Fibroblast of the aortic adventitia (primary cell): Measurements from ENCODE around the gene RASGRF2. TPM values are rescaled to one million over a fixed set of nuclear protein-coding genes. Genes with fewer than 3 reads are reported as not detected.
A peak's percentile ranks its signal among the peaks of the same experiment; 100 is the strongest.
"Not testable (repeated sequence)": the region's sequence is repeated elsewhere in the genome, so short reads cannot be mapped to it uniquely, and the experiment has no call there.

Source experiments
- DNase-seq: peaks from one replicate; pipeline ENCODE4 v3.0.0-alpha.2; 2010; ENCODE audit warnings: low read depth
- H3K4me3 ChIP-seq: 2 replicates; pipeline ENCODE4 v1.5.1; 2011; ENCODE audit warnings: low read depth, mild to moderate bottlenecking, control low read depth, low read length, moderate library complexity
- CTCF ChIP-seq: IDR thresholded peaks from 2 replicates; pipeline ENCODE4 v1.5.1; 2011; ENCODE audit warnings: mild to moderate bottlenecking, low read length, control low read depth, inconsistent platforms; ENCODE audit not compliant: insufficient read depth
- total RNA-seq: library from RNA; depleted of rRNA; stranded (reverse); fragments of >200 nt; gene quantifications from 2 replicates; pipeline ENCODE4 v1.2.3, GENCODE V29; 2012; ENCODE audit warnings: low replicate concordance

RASGRF2 gene
- total RNA-seq, 1 donor = 3.3 TPM

- TF ChIP-seq CTCF = no peak
- DNase-seq = no peak
- no peak overlapping the region for H3K4me3 ChIP-seq
These were observed 161.9 kb downstream of the RASGRF2 start for GRCh38 chr5:81121836-81122630.

- DNase-seq, H3K4me3 ChIP-seq: not testable (repeated sequence)
These were observed 164.5 kb downstream of the RASGRF2 start for GRCh38 chr5:81124689-81125088.

GRCh38 chr5:81125959-81126358, 165.8 kb downstream of the RASGRF2 start:
- no peak overlapping the region for H3K4me3 ChIP-seq
- peak; percentile 19 for DNase-seq

GRCh38 chr5:81128416-81128815, 168.3 kb downstream of the RASGRF2 start:
- no peak for DNase-seq
- TF ChIP-seq CTCF = no peak
- H3K4me3 ChIP-seq = no peak overlapping the region

More at GRCh38 chr5:81125959-81126358, 165.8 kb downstream of the RASGRF2 start:
- no peak for TF ChIP-seq CTCF

GRCh38 chr5:81132381-81132780, 172.2 kb downstream of the RASGRF2 start:
- no peak for DNase-seq
- no peak overlapping the region for H3K4me3 ChIP-seq
- TF ChIP-seq CTCF = no peak

GRCh38 chr5:81134066-81134465, 173.9 kb downstream of the RASGRF2 start:
- no peak for DNase-seq
- TF ChIP-seq CTCF = no peak
- H3K4me3 ChIP-seq = no peak overlapping the region

- H3K4me3 ChIP-seq = no peak overlapping the region
- DNase-seq = no peak
- TF ChIP-seq CTCF = no peak
These were observed 174.4 kb downstream of the RASGRF2 start for GRCh38 chr5:81134566-81134965.
